HepG2 (cell line): Measurements from ENCODE around the gene TRIM25. TPM values are rescaled to one million over a fixed set of nuclear protein-coding genes. Genes with fewer than 3 reads are reported as not detected.

ENCODE experiments used
- ATF7-NPFF ChIP-seq: sonication (generic); formaldehyde crosslinking; IDR thresholded peaks from 2 replicates; pipeline ENCODE4 v1.8.1; 2023; ENCODE audit warnings: mild to moderate bottlenecking, low read depth, missing genetic modification reagents, moderate library complexity
- BCL6 ChIP-seq: IDR thresholded peaks from 2 replicates; pipeline ENCODE4 v1.6.1; 2016; ENCODE audit warnings: missing genetic modification reagents, missing compliant biosample characterization
- BRF2 ChIP-seq: sonication (generic); formaldehyde crosslinking; IDR thresholded peaks from 2 replicates; pipeline ENCODE4 v1.8.1; 2022; ENCODE audit warnings: mild to moderate bottlenecking, missing genetic modification reagents
- CBX2 ChIP-seq, 2 experiments: fragments of 200-600 bp in 1 of 2; sonication (generic); formaldehyde crosslinking in 1 of 2; IDR thresholded peaks; 2 replicates each; pipeline versions ENCODE4 v1.7.0 to v1.8.1; 2018 to 2022; ENCODE audit warnings: low read depth in 2 of 2, low read length in 1 of 2, mild to moderate bottlenecking in 1 of 2, missing genetic modification reagents in 1 of 2
- FOXK1 ChIP-seq: sonication (generic); formaldehyde crosslinking; IDR thresholded peaks from 2 replicates; pipeline ENCODE4 v1.4.0; 2020; ENCODE audit warnings: low read depth, missing genetic modification reagents, borderline replicate concordance
- GABPA ChIP-seq, 2 experiments: IDR thresholded peaks; 2 replicates each; pipeline ENCODE4 v1.6.1; 2011 to 2016; ENCODE audit warnings: low read depth in 2 of 2, low read length in 1 of 2, missing biosample characterization in 1 of 2, missing genetic modification characterization in 1 of 2
- HNF4G ChIP-seq, 2 experiments: sonication (generic) in 1 of 2; formaldehyde crosslinking in 1 of 2; IDR thresholded peaks; 2 replicates each; pipeline versions ENCODE4 v1.4.0 to v1.6.1; 2011 to 2020; ENCODE audit warnings: borderline replicate concordance in 2 of 2, low read depth in 2 of 2, mild to moderate bottlenecking in 2 of 2, low read length in 1 of 2, missing genetic modification reagents in 1 of 2, moderate library complexity in 1 of 2
- MATR3 ChIP-seq: sonication (generic); formaldehyde crosslinking; IDR thresholded peaks from 2 replicates; pipeline ENCODE4 v1.4.0; 2020; ENCODE audit warnings: missing genetic modification reagents
- NFIB ChIP-seq: sonication (generic); formaldehyde crosslinking; IDR thresholded peaks from 2 replicates; pipeline ENCODE4 v1.9.0; 2021; ENCODE audit warnings: missing genetic modification reagents, mild to moderate bottlenecking, borderline replicate concordance
- POLR2AphosphoS5 ChIP-seq: IDR thresholded peaks from 2 replicates; pipeline ENCODE4 v1.6.1; 2012; ENCODE audit warnings: low read depth, low read length
- POLR2G ChIP-seq: fragments of 200-400 bp; formaldehyde crosslinking; IDR thresholded peaks from 2 replicates; pipeline ENCODE4 v1.6.1; 2018; ENCODE audit warnings: mild to moderate bottlenecking, low read depth, low read length, moderate library complexity
- RXRA ChIP-seq: sonication (generic); formaldehyde crosslinking; IDR thresholded peaks from 2 replicates; pipeline ENCODE4 v1.5.1; 2020; ENCODE audit warnings: missing genetic modification reagents
- SETDB1 ChIP-seq: sonication (generic); formaldehyde crosslinking; IDR thresholded peaks from 2 replicates; pipeline ENCODE4 v1.5.1; 2020; ENCODE audit warnings: missing genetic modification reagents, mild to moderate bottlenecking, borderline replicate concordance
- TMF1 ChIP-seq: sonication (generic); formaldehyde crosslinking; IDR thresholded peaks from 2 replicates; pipeline ENCODE4 v1.8.1; 2022; ENCODE audit warnings: low read depth, missing genetic modification reagents
- ZBTB49 ChIP-seq: sonication (generic); formaldehyde crosslinking; IDR thresholded peaks from 2 replicates; pipeline ENCODE4 v1.4.0; 2020; ENCODE audit warnings: missing genetic modification reagents, borderline replicate concordance
- ZBTB8A ChIP-seq: sonication (generic); formaldehyde crosslinking; IDR thresholded peaks from 2 replicates; pipeline ENCODE4 v1.4.0; 2020; ENCODE audit warnings: mild to moderate bottlenecking, low read depth, missing genetic modification reagents, borderline replicate concordance
- ZNF121 ChIP-seq: sonication (generic); formaldehyde crosslinking; IDR thresholded peaks from 2 replicates; pipeline ENCODE4 v1.5.0; 2020; ENCODE audit warnings: mild to moderate bottlenecking, missing genetic modification reagents
- ZNF225 ChIP-seq: sonication (generic); formaldehyde crosslinking; IDR thresholded peaks from 2 replicates; pipeline ENCODE4 v1.4.0; 2020; ENCODE audit warnings: mild to moderate bottlenecking, missing genetic modification reagents
- ZNF256 ChIP-seq: sonication (generic); formaldehyde crosslinking; conservative IDR thresholded peaks from 2 replicates; pipeline ENCODE4 v1.4.0; 2020; ENCODE audit warnings: missing genetic modification reagents
- ZNF513 ChIP-seq: sonication (generic); formaldehyde crosslinking; conservative IDR thresholded peaks from 2 replicates; pipeline ENCODE4 v1.5.0; 2020; ENCODE audit warnings: missing genetic modification reagents
- ZNF549 ChIP-seq: sonication (generic); formaldehyde crosslinking; IDR thresholded peaks from 2 replicates; pipeline ENCODE4 v1.5.0; 2020; ENCODE audit warnings: missing genetic modification reagents
- ZNF670 ChIP-seq: sonication (generic); formaldehyde crosslinking; IDR thresholded peaks from 2 replicates; pipeline ENCODE4 v1.8.0; 2022; ENCODE audit warnings: mild to moderate bottlenecking, missing genetic modification reagents, borderline replicate concordance
- ZNF775 ChIP-seq: sonication (generic); formaldehyde crosslinking; IDR thresholded peaks from 2 replicates; pipeline ENCODE4 v1.4.0; 2020; ENCODE audit warnings: missing genetic modification reagents, mild to moderate bottlenecking, moderate library complexity, borderline replicate concordance
- polyA plus RNA-seq, 8 experiments: library from polyadenylated mRNA; depleted of rRNA in 3 of 8; stranded (reverse) in 7 of 8; unstranded in 1 of 8; fragments of >200 nt; fragmentation: Illumina TruSeq in 4 of 8; extraction: Trizol in 4 of 8; gene quantifications; 2 replicates each; pipeline versions ENCODE4 v1.2.1 to v1.2.3, GENCODE V29; 2011 to 2016; ENCODE audit warnings: low read depth in 4 of 8, missing spikeins in 1 of 8, mixed read lengths in 1 of 8; ENCODE audit not compliant: insufficient read depth in 1 of 8
- total RNA-seq, 5 experiments: library from RNA; depleted of rRNA; stranded (reverse); fragments of >200 nt; fragmentation: Illumina TruSeq; extraction: Trizol; gene quantifications; 2 replicates each; pipeline ENCODE4 v1.2.3, GENCODE V29; 2016; ENCODE audit warnings: low read depth in 1 of 5

TRIM25 gene
- total and polyA plus RNA-seq, 2 of the 13 experiments (the other 11 are each of a cell fraction or from before 2014, with no cell fraction given): 30.8 to 42.2 TPM

GRCh38 chr17:56960596-56961538, 47.0 kb upstream of the TRIM25 start, which contains the start of gene COIL (continued):
- TF ChIP-seq ZNF256 (CRISPR knock-in tag): peak; percentile 46; the same call in 1 of the 2 replicates
- TF ChIP-seq ZBTB8A (CRISPR knock-in tag): no peak
- peak; percentile 49; the same call in 1 of the 2 replicates for TF ChIP-seq FOXK1 (CRISPR knock-in tag)
- no peak for TF ChIP-seq MATR3 (CRISPR knock-in tag)
- TF ChIP-seq ZNF513 (CRISPR knock-in tag): no peak
- TF ChIP-seq ZNF549 (CRISPR knock-in tag): no peak
- TF ChIP-seq ZNF775 (CRISPR knock-in tag): no peak
- TF ChIP-seq POLR2AphosphoS5: peak; percentile 90
- TF ChIP-seq RXRA (CRISPR knock-in tag): peak; percentile 77
- TF ChIP-seq POLR2G: peak; percentile 93
- peak; percentile 91 for TF ChIP-seq ATF7-NPFF (CRISPR knock-in tag)
- TF ChIP-seq ZBTB49 (CRISPR knock-in tag): no peak
- TF ChIP-seq TMF1: no peak; the same call in 1 of the 2 replicates
- no peak; the same call in 1 of the 2 replicates for TF ChIP-seq CBX2 (IDR thresholded peaks at IDR 0.05; ENCODE audit: low read depth, low read length)
- peak; percentile 80; the same call in 1 of the 2 replicates for TF ChIP-seq CBX2 (CRISPR knock-in tag; IDR thresholded peaks at IDR 0.05; ENCODE audit: low read depth)
- peak; percentile 62; the same call in 1 of the 2 replicates for TF ChIP-seq ZNF121 (CRISPR knock-in tag)
- no peak for TF ChIP-seq SETDB1 (CRISPR knock-in tag)
- TF ChIP-seq BRF2 (CRISPR knock-in tag): 0 out of 2 replicates have a peak, but pooled peaks have one; percentile 52
- TF ChIP-seq GABPA (IDR thresholded peaks at IDR 0.05; ENCODE audit: low read depth, low read length): peak; percentile 11; the same call in 1 of the 2 replicates
- TF ChIP-seq GABPA (CRISPR knock-in tag; IDR thresholded peaks at IDR 0.05; ENCODE audit: low read depth): peak; percentile 77
- peak; percentile 77; the same call in 1 of the 2 replicates for TF ChIP-seq ZNF225 (CRISPR knock-in tag)
- no peak; the same call in 1 of the 2 replicates for TF ChIP-seq HNF4G (IDR thresholded peaks at IDR 0.05; ENCODE audit: borderline replicate concordance, low read depth, low read length)
- peak; percentile 76 for TF ChIP-seq HNF4G (CRISPR knock-in tag; IDR thresholded peaks at IDR 0.05; ENCODE audit: borderline replicate concordance, low read depth)
- TF ChIP-seq BCL6 (CRISPR knock-in tag): peak; percentile 71; the same call in 1 of the 2 replicates
- peak; percentile 95 for TF ChIP-seq ZNF670 (CRISPR knock-in tag)
- TF ChIP-seq NFIB (CRISPR knock-in tag): no peak
